GM23338 (cell line): ENCODE data around the gene RET. TPM values are rescaled to one million over a fixed set of nuclear protein-coding genes. Genes with fewer than 3 reads are reported as not detected.

Experiments used
- ATAC-seq: fragments of 200-7000 bp; cut with Tn5 transposase; 3 replicates; pipeline ENCODE4 v1.9.1; 2020
- DNase-seq: peaks from one replicate; pipeline ENCODE4 v3.0.0-alpha.2; 2015; ENCODE audit warnings: low spot score
- H2AFZ ChIP-seq: fragments of 200-600 bp; sonication (generic); 2 replicates; pipeline ENCODE4 v1.8.0; 2016; ENCODE audit warnings: antibody characterized with exemption, mild to moderate bottlenecking, moderate library complexity
- H3F3A ChIP-seq: fragments of 200-600 bp; sonication (generic); replicated peaks from 2 replicates; pipeline ENCODE4 v1.8.0; 2017; ENCODE audit warnings: antibody characterized with exemption, mixed run types, low read depth
- H3K27ac ChIP-seq: fragments of 200-600 bp; sonication (generic); 2 replicates; pipeline ENCODE4 v1.6.1; 2016; ENCODE audit warnings: low read depth
- H3K27me3 ChIP-seq: fragments of 200-600 bp; sonication (generic); 2 replicates; pipeline ENCODE4 v1.8.0; 2016; ENCODE audit warnings: mild to moderate bottlenecking, mixed run types, moderate library complexity; ENCODE audit not compliant: insufficient read depth
- H3K36me3 ChIP-seq: fragments of 200-600 bp; sonication (generic); 2 replicates; pipeline ENCODE4 v1.8.0; 2016; ENCODE audit warnings: mild to moderate bottlenecking; ENCODE audit not compliant: insufficient read depth
- H3K4me1 ChIP-seq: fragments of 200-600 bp; sonication (generic); 2 replicates; pipeline ENCODE4 v1.8.0; 2016; ENCODE audit warnings: mild to moderate bottlenecking, moderate library complexity; ENCODE audit not compliant: insufficient read depth
- H3K4me2 ChIP-seq: fragments of 200-600 bp; sonication (generic); 2 replicates; pipeline ENCODE4 v1.7.1; 2017; ENCODE audit warnings: mixed run types
- H3K4me3 ChIP-seq: fragments of 200-600 bp; sonication (generic); 2 replicates; pipeline ENCODE4 v1.6.1; 2016; ENCODE audit warnings: mixed run types
- H3K79me2 ChIP-seq: fragments of 200-600 bp; sonication (generic); replicated peaks from 2 replicates; pipeline ENCODE4 v1.8.0; 2017; ENCODE audit warnings: mild to moderate bottlenecking; ENCODE audit not compliant: insufficient read depth
- H3K9me2 ChIP-seq: fragments of 200-600 bp; sonication (generic); 2 replicates; pipeline ENCODE4 v1.8.0; 2017; ENCODE audit not compliant: insufficient read depth
- H4K20me1 ChIP-seq: fragments of 200-600 bp; sonication (generic); replicated peaks from 2 replicates; pipeline ENCODE4 v1.8.0; 2017; ENCODE audit warnings: mild to moderate bottlenecking; ENCODE audit not compliant: insufficient read depth
- H3K27ac Mint-ChIP-seq: 2 replicates; pipeline ENCODE4 v1.8.0; 2020; ENCODE audit warnings: inconsistent platforms, mild to moderate bottlenecking, moderate library complexity, mixed read lengths
- H3K27me3 Mint-ChIP-seq: 3 replicates; pipeline ENCODE4 v1.8.0; 2022; ENCODE audit warnings: low read depth, mild to moderate bottlenecking, moderate library complexity, mixed read lengths, inconsistent platforms; ENCODE audit not compliant: insufficient read depth, poor library complexity
- H3K36me3 Mint-ChIP-seq: 3 replicates; pipeline ENCODE4 v1.8.0; 2021; ENCODE audit warnings: low read depth, mild to moderate bottlenecking, inconsistent platforms, moderate library complexity, mixed read lengths
- H3K4me1 Mint-ChIP-seq: 3 replicates; pipeline ENCODE4 v1.8.0; 2020; ENCODE audit warnings: mild to moderate bottlenecking, inconsistent platforms, mixed read lengths
- H3K4me3 Mint-ChIP-seq: 3 replicates; pipeline ENCODE4 v1.8.0; 2021; ENCODE audit warnings: moderate library complexity, mild to moderate bottlenecking, inconsistent platforms, mixed read lengths
- H3K9me3 Mint-ChIP-seq: 3 replicates; pipeline ENCODE4 v1.8.0; 2020; ENCODE audit warnings: moderate library complexity, mild to moderate bottlenecking, inconsistent platforms, mixed read lengths
- CREB1 ChIP-seq: fragments of 250-450 bp; sonication (Bioruptor Pico); IDR thresholded peaks from 2 replicates; pipeline ENCODE4 v1.5.0; 2020; ENCODE audit warnings: low read depth, mild to moderate bottlenecking, moderate library complexity
- EZH2phosphoT487 ChIP-seq: fragments of 200-600 bp; sonication (generic); IDR thresholded peaks from one replicate; pipeline ENCODE4 v1.8.1; 2018; ENCODE audit warnings: antibody characterized with exemption; ENCODE audit not compliant: unreplicated experiment
- NANOG ChIP-seq: IDR thresholded peaks from 2 replicates; pipeline ENCODE4 v1.6.1; 2016; ENCODE audit warnings: antibody characterized with exemption, borderline replicate concordance
- STAT1 ChIP-seq: IDR thresholded peaks from one replicate; pipeline ENCODE4 v1.6.1; 2016; ENCODE audit warnings: antibody characterized with exemption; ENCODE audit not compliant: unreplicated experiment
- ZNF331 ChIP-seq: fragments of 250-450 bp; sonication (Bioruptor Pico); IDR thresholded peaks from 2 replicates; pipeline ENCODE4 v1.5.0; 2020; ENCODE audit warnings: low read depth, mild to moderate bottlenecking, moderate library complexity
- polyA plus RNA-seq: library from polyadenylated mRNA; unstranded; fragments of >200 nt; fragmentation: Nextera tagmentation; extraction: Ambion mirVana; gene quantifications from 2 replicates; pipeline ENCODE4 v1.2.1, GENCODE V29; 2016
- total RNA-seq: library from RNA; depleted of rRNA; stranded (reverse); fragments of >200 nt; shearing (Covaris generic); gene quantifications from 2 replicates; pipeline ENCODE4 v1.2.3, GENCODE V29; 2014
- TF ChIP-seq, protein P1 (sequence below): IDR thresholded peaks from 2 replicates; pipeline ENCODE4 v1.6.1; 2016; ENCODE audit warnings: antibody characterized with exemption
- TF ChIP-seq, protein P2 (sequence below), 2 experiments: fragments of 200-600 bp in 1 of 2; sonication (generic) in 1 of 2; conservative IDR thresholded peaks; 2 replicates each; pipeline versions ENCODE4 v1.5.1 to v1.6.1; 2016 to 2017; ENCODE audit warnings: antibody characterized with exemption in 2 of 2, low read depth in 2 of 2, mild to moderate bottlenecking in 2 of 2, moderate library complexity in 1 of 2
- TF ChIP-seq, protein P3 (sequence below): fragments of 250-450 bp; sonication (Bioruptor Pico); IDR thresholded peaks from 2 replicates; pipeline ENCODE4 v1.5.0; 2020; ENCODE audit warnings: mild to moderate bottlenecking, moderate library complexity

Gene RET
- total and polyA plus RNA-seq, 2 experiments from 2014 or later: 5.5 to 9.8 TPM

DNA sequence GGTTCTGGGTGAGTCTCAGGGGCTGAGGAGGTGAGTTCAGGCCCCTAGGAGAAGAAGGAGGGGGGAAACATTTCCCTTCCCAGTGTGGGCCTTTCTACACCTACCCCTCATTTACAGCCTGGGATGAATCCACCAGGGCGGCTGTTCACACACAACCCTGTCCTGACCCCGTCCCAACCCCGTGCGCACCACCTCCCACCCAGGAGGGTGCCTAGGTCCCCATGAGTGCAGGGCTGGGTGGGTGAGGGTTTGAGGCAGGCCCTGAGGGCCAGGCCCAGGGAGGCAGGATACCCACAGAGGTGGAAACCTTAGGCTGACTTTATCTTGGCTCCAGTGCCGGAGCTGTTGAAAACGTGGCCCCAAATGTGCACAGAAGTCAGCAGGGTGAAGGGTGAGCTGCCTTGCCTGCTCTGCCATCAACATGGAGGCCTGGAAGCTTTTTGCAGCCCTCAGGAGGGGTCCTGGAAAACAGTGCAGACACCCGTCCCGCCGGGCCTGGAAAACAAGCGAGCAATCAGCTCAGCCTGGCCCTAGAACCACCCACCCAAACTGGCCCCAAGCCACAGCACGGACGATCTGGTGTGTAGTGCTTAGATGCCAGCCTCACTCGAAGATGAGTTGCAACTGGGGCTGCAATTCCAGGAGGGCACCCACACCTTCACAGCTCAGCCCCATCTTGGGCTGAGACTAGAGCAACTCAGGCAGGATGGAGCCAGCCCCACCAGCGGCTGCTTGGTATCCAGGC, 9.3 kb upstream of the RET start:
- Mint-ChIP-seq H3K4me3 (no peak overlapping the region), H3K36me3 (no peaks in the 10 kb centered on the region; the same call in 2 of the 3 replicates), H3K9me3 (no peaks in the 10 kb centered on the region; the same call in 2 of the 3 replicates), H3K27ac (no peak overlapping the region), H3K4me1 (peaks cover 7% of the 10 kb centered on the region), H3K27me3 (peaks cover 8% of the 10 kb centered on the region)
- Histone ChIP-seq H3K9me2 (no peaks in the 10 kb centered on the region), H3K27me3 (no peaks in the 10 kb centered on the region), H3K36me3 (no peaks in the 10 kb centered on the region), H3K4me1 (no peaks in the 10 kb centered on the region), H3K4me3 (no peak overlapping the region), H3K27ac (no peak overlapping the region), H2AFZ (no peak overlapping the region), H3K4me2 (no peak overlapping the region), H3F3A (no peaks in the 10 kb centered on the region), H3K79me2 (no peaks in the 10 kb centered on the region), H4K20me1 (no peaks in the 10 kb centered on the region)
- TF ChIP-seq, protein P1, sequence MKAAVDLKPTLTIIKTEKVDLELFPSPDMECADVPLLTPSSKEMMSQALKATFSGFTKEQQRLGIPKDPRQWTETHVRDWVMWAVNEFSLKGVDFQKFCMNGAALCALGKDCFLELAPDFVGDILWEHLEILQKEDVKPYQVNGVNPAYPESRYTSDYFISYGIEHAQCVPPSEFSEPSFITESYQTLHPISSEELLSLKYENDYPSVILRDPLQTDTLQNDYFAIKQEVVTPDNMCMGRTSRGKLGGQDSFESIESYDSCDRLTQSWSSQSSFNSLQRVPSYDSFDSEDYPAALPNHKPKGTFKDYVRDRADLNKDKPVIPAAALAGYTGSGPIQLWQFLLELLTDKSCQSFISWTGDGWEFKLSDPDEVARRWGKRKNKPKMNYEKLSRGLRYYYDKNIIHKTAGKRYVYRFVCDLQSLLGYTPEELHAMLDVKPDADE: no peak
- TF ChIP-seq, protein P2, sequence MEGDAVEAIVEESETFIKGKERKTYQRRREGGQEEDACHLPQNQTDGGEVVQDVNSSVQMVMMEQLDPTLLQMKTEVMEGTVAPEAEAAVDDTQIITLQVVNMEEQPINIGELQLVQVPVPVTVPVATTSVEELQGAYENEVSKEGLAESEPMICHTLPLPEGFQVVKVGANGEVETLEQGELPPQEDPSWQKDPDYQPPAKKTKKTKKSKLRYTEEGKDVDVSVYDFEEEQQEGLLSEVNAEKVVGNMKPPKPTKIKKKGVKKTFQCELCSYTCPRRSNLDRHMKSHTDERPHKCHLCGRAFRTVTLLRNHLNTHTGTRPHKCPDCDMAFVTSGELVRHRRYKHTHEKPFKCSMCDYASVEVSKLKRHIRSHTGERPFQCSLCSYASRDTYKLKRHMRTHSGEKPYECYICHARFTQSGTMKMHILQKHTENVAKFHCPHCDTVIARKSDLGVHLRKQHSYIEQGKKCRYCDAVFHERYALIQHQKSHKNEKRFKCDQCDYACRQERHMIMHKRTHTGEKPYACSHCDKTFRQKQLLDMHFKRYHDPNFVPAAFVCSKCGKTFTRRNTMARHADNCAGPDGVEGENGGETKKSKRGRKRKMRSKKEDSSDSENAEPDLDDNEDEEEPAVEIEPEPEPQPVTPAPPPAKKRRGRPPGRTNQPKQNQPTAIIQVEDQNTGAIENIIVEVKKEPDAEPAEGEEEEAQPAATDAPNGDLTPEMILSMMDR (conservative IDR thresholded peaks at IDR 0.05; ENCODE audit: low read depth in 2 of 2): no peak
- no peak for TF ChIP-seq ZNF331 (CRISPR knock-in tag)
- no peak for ATAC-seq
- DNase-seq: no peak

DNA sequence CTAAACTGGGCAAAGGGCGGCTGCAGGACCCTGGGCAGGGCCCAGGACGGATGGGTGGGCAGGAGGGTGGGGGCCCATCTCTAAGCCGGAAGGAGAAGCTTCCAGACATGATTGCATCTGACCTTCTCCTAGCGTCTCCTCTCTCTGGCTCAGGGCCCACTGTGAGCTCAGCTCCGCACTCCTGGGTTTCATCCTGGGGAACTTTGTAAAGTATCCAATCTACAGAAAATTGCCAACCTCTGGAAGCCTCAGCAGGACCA, 8.8 kb upstream of the RET start:
- no peak for ATAC-seq
- H3K4me1 ChIP-seq: no peaks in the 10 kb centered on the region
- H3K4me3 Mint-ChIP-seq: no peak overlapping the region
- no peaks in the 10 kb centered on the region; the same call in 2 of the 3 replicates for H3K36me3 Mint-ChIP-seq
- H3K27me3 ChIP-seq: no peaks in the 10 kb centered on the region
- DNase-seq: no peak
- H3K9me3 Mint-ChIP-seq: no peaks in the 10 kb centered on the region; the same call in 2 of the 3 replicates
- peaks cover 7% of the 10 kb centered on the region for H3K4me1 Mint-ChIP-seq
- no peaks in the 10 kb centered on the region for H3K36me3 ChIP-seq
- no peaks in the 10 kb centered on the region for H3F3A ChIP-seq
- no peaks in the 10 kb centered on the region for H3K9me2 ChIP-seq
- H3K79me2 ChIP-seq: no peaks in the 10 kb centered on the region
- no peak overlapping the region for H3K4me3 ChIP-seq
- no peak overlapping the region for H3K27ac Mint-ChIP-seq
- H3K4me2 ChIP-seq: no peak overlapping the region
- no peaks in the 10 kb centered on the region for H4K20me1 ChIP-seq
- no peak overlapping the region for H2AFZ ChIP-seq
- H3K27ac ChIP-seq: no peak overlapping the region
- H3K27me3 Mint-ChIP-seq: peaks cover 8% of the 10 kb centered on the region
- TF ChIP-seq NANOG: no peak
- no peak for TF ChIP-seq EZH2phosphoT487
- TF ChIP-seq CREB1: no peak
- TF ChIP-seq STAT1: no peak
- TF ChIP-seq, protein P2 (conservative IDR thresholded peaks at IDR 0.05; ENCODE audit: low read depth in 2 of 2): no peak
- TF ChIP-seq, protein P3, sequence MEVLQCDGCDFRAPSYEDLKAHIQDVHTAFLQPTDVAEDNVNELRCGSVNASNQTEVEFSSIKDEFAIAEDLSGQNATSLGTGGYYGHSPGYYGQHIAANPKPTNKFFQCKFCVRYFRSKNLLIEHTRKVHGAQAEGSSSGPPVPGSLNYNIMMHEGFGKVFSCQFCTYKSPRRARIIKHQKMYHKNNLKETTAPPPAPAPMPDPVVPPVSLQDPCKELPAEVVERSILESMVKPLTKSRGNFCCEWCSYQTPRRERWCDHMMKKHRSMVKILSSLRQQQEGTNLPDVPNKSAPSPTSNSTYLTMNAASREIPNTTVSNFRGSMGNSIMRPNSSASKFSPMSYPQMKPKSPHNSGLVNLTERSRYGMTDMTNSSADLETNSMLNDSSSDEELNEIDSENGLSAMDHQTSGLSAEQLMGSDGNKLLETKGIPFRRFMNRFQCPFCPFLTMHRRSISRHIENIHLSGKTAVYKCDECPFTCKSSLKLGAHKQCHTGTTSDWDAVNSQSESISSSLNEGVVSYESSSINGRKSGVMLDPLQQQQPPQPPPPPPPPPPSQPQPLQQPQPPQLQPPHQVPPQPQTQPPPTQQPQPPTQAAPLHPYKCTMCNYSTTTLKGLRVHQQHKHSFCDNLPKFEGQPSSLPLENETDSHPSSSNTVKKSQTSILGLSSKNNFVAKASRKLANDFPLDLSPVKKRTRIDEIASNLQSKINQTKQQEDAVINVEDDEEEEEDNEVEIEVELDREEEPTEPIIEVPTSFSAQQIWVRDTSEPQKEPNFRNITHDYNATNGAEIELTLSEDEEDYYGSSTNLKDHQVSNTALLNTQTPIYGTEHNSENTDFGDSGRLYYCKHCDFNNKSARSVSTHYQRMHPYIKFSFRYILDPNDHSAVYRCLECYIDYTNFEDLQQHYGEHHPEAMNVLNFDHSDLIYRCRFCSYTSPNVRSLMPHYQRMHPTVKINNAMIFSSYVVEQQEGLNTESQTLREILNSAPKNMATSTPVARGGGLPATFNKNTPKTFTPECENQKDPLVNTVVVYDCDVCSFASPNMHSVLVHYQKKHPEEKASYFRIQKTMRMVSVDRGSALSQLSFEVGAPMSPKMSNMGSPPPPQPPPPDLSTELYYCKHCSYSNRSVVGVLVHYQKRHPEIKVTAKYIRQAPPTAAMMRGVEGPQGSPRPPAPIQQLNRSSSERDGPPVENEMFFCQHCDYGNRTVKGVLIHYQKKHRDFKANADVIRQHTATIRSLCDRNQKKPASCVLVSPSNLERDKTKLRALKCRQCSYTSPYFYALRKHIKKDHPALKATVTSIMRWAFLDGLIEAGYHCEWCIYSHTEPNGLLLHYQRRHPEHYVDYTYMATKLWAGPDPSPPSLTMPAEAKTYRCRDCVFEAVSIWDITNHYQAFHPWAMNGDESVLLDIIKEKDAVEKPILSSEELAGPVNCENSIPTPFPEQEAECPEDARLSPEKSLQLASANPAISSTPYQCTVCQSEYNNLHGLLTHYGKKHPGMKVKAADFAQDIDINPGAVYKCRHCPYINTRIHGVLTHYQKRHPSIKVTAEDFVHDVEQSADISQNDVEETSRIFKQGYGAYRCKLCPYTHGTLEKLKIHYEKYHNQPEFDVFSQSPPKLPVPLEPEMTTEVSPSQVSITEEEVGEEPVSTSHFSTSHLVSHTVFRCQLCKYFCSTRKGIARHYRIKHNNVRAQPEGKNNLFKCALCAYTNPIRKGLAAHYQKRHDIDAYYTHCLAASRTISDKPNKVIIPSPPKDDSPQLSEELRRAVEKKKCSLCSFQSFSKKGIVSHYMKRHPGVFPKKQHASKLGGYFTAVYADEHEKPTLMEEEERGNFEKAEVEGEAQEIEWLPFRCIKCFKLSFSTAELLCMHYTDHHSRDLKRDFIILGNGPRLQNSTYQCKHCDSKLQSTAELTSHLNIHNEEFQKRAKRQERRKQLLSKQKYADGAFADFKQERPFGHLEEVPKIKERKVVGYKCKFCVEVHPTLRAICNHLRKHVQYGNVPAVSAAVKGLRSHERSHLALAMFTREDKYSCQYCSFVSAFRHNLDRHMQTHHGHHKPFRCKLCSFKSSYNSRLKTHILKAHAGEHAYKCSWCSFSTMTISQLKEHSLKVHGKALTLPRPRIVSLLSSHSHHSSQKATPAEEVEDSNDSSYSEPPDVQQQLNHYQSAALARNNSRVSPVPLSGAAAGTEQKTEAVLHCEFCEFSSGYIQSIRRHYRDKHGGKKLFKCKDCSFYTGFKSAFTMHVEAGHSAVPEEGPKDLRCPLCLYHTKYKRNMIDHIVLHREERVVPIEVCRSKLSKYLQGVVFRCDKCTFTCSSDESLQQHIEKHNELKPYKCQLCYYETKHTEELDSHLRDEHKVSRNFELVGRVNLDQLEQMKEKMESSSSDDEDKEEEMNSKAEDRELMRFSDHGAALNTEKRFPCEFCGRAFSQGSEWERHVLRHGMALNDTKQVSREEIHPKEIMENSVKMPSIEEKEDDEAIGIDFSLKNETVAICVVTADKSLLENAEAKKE (CRISPR knock-in tag): no peak
- TF ChIP-seq, protein P1: no peak
